Mesenteric fat pad (tissue), 1 donor: Measurements from ENCODE around the gene FBXO2. TPM values are rescaled to one million over a fixed set of nuclear protein-coding genes. Genes with fewer than 3 reads are reported as not detected.
"Not testable (repeated sequence)": the region's sequence is repeated elsewhere in the genome, so short reads cannot be mapped to it uniquely, and the experiment has no call there.

Experiments used
- DNase-seq: peaks from one replicate; pipeline ENCODE4 v3.0.0-alpha.2; 2020; ENCODE audit warnings: low spot score
- total RNA-seq: library from RNA; stranded (reverse); fragmentation: NEBNext Ultra II Directional; extraction: Animal tissue kit (Norgen Biotek cat#: 25700); gene quantifications from one replicate; pipeline ENCODE4 v1.2.1, GENCODE V29; 2021
- donor health status: DM: yes; HTN: yes; CAD: no.

Gene FBXO2
- total RNA-seq, 1 donor from 2014 or later = 0.71 TPM

GRCh38 chr1:11653101-11653860 is 948 bp downstream of the FBXO2 start:
- no peak for DNase-seq

- no peak for DNase-seq
Observed at GRCh38 chr1:11652203-11652780, 1.9 kb downstream of the FBXO2 start.

- no peak for DNase-seq
Observed at GRCh38 chr1:11651017-11651416, 3.2 kb downstream of the FBXO2 start.

GRCh38 chr1:11650331-11650991 is 3.8 kb downstream of the FBXO2 start:
- DNase-seq = no peak

GRCh38 chr1:11649624-11650330 is 4.5 kb downstream of the FBXO2 start:
- DNase-seq = no peak

GRCh38 chr1:11649237-11649623 is 5.0 kb downstream of the FBXO2 start:
- no peak for DNase-seq

- DNase-seq = no peak
Observed at GRCh38 chr1:11648732-11649158, 5.5 kb downstream of the FBXO2 start.

- no peak for DNase-seq
Observed at GRCh38 chr1:11648039-11648438, 6.2 kb downstream of the FBXO2 start.

- no peak for DNase-seq
Observed at GRCh38 chr1:11647333-11647732, 6.9 kb downstream of the FBXO2 start.

- DNase-seq = no peak
Observed at GRCh38 chr1:11646317-11646716, 7.9 kb downstream of the FBXO2 start.

GRCh38 chr1:11645670-11646265 is 8.5 kb downstream of the FBXO2 start:
- DNase-seq = no peak

- no peak for DNase-seq
Observed at GRCh38 chr1:11645270-11645669, 9.0 kb downstream of the FBXO2 start.

- DNase-seq = no peak
Observed at GRCh38 chr1:11643782-11644181, 10.4 kb downstream of the FBXO2 start.

GRCh38 chr1:11642418-11643017 is 11.7 kb downstream of the FBXO2 start:
- DNase-seq = not testable (repeated sequence)

GRCh38 chr1:11641776-11642305 is 12.4 kb downstream of the FBXO2 start:
- DNase-seq = no peak

- no peak for DNase-seq
Observed at GRCh38 chr1:11640944-11641343, 13.3 kb downstream of the FBXO2 start.

- DNase-seq = no peak
Observed at GRCh38 chr1:11640101-11640500, 14.1 kb downstream of the FBXO2 start.

- DNase-seq = no peak
Observed at GRCh38 chr1:11639372-11639771, 14.9 kb downstream of the FBXO2 start.

GRCh38 chr1:11638121-11638520 is 16.1 kb downstream of the FBXO2 start:
- no peak for DNase-seq

- DNase-seq = no peak
Observed at GRCh38 chr1:11634365-11635192, 19.6 kb downstream of the FBXO2 start.
